Upper lobe of right lung (tissue), 1 donor: ENCODE results near the gene F13A1. TPM values are rescaled to one million over a fixed set of nuclear protein-coding genes. Genes with fewer than 3 reads are reported as not detected.

Experiments used
- ATAC-seq: fragments of 200-7000 bp; cut with Tn5 transposase; one replicate; pipeline ENCODE4 v1.9.1; 2020; ENCODE audit warnings: mild to moderate bottlenecking, moderate library complexity
- DNase-seq: peaks from one replicate; pipeline ENCODE4 v3.0.0-alpha.2; 2020
- H3K27ac ChIP-seq: fragments of 200-600 bp; one replicate; pipeline ENCODE4 v1.8.0; 2022
- H3K27me3 ChIP-seq: fragments of 200-600 bp; one replicate; pipeline ENCODE4 v1.8.0; 2022; ENCODE audit warnings: mild to moderate bottlenecking
- H3K36me3 ChIP-seq: fragments of 200-600 bp; one replicate; pipeline ENCODE4 v1.8.0; 2022
- H3K4me1 ChIP-seq: fragments of 200-600 bp; one replicate; pipeline ENCODE4 v1.8.0; 2022
- H3K4me3 ChIP-seq: fragments of 200-600 bp; one replicate; pipeline ENCODE4 v1.8.0; 2022; ENCODE audit warnings: mild to moderate bottlenecking
- H3K9me3 ChIP-seq: fragments of 200-600 bp; one replicate; pipeline ENCODE4 v1.8.0; 2022
- intact Hi-C: fragments of 100-400 bp; cut with DNase I; formaldehyde crosslinking; loops from one replicate; pipeline ENCODE4 v1.11.0; 2022
- total RNA-seq: library from RNA; stranded (reverse); fragmentation: NEBNext Ultra II Directional; extraction: Animal tissue kit (Norgen Biotek cat#: 25700); gene quantifications from one replicate; pipeline ENCODE4 v1.2.1, GENCODE V29; 2021
- TF ChIP-seq, protein P1 (sequence below): fragments of 200-600 bp; IDR thresholded peaks from one replicate; pipeline ENCODE4 v1.8.0; 2022; ENCODE audit warnings: antibody characterized with exemption
- donor health status: DM: no; HTN: yes; CAD: no; lungs with severe emphysema.

Gene F13A1
- total RNA-seq, 1 donor from 2014 or later = 94.5 TPM

DNA sequence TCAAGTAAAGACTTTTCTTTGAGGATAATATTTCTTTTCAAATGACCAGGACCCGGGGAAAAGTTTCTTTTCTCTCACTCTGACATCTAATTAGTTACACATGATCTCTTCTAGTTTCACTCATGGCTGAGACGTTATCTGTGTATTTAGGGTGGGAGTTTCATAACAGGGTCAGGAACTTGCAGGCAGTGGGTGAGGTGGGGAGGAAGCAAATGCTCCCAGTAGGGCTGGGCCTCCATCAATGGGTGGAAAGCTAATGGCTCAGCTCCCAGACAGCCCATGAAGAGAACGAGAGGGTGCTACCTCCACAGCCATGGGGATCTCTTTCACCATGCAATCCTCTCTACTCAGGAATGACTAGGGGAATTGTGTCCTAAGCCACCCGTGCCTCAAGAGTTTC, 119.3 kb downstream of the F13A1 start:
- TF ChIP-seq, protein P1, sequence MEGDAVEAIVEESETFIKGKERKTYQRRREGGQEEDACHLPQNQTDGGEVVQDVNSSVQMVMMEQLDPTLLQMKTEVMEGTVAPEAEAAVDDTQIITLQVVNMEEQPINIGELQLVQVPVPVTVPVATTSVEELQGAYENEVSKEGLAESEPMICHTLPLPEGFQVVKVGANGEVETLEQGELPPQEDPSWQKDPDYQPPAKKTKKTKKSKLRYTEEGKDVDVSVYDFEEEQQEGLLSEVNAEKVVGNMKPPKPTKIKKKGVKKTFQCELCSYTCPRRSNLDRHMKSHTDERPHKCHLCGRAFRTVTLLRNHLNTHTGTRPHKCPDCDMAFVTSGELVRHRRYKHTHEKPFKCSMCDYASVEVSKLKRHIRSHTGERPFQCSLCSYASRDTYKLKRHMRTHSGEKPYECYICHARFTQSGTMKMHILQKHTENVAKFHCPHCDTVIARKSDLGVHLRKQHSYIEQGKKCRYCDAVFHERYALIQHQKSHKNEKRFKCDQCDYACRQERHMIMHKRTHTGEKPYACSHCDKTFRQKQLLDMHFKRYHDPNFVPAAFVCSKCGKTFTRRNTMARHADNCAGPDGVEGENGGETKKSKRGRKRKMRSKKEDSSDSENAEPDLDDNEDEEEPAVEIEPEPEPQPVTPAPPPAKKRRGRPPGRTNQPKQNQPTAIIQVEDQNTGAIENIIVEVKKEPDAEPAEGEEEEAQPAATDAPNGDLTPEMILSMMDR = no peak
- Histone ChIP-seq H3K9me3 (no peaks in the 10 kb centered on the region), H3K27me3 (no peaks in the 10 kb centered on the region), H3K27ac (no peak overlapping the region), H3K4me1 (no peaks in the 10 kb centered on the region), H3K36me3 (no peaks in the 10 kb centered on the region), H3K4me3 (no peak overlapping the region)
- no peak for DNase-seq
- intact Hi-C loops = no loop called here
- ATAC-seq = peak; percentile 38

DNA sequence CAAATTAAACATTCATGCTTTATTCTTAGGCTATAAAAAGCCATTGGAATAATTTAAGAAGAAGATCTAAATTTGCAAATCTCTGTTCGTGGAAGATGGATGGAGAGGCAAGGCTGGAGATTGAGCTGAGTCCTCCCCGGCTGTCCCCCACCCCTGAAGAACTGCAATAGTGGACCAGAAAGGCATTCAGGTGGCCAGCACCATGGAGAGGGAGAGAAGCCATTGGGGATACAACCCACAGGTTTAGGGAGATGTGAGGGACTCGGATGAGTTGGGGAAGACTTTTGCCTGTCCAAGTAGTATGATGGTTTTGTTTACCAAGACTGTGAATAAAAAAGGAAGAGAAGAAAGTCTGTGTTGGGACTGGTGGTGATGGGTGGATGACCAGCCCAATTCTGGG, 120.8 kb downstream of the F13A1 start:
- DNase-seq (no peak), ATAC-seq (no peak)
- Histone ChIP-seq H3K27me3 (no peaks in the 10 kb centered on the region), H3K9me3 (no peaks in the 10 kb centered on the region), H3K36me3 (no peaks in the 10 kb centered on the region), H3K27ac (no peak overlapping the region), H3K4me1 (no peaks in the 10 kb centered on the region), H3K4me3 (no peak overlapping the region)
- intact Hi-C loops = no loop called here
- TF ChIP-seq, protein P1 = no peak

GRCh38 chr6:6196762-6197161, 123.7 kb downstream of the F13A1 start:
- H3K36me3 ChIP-seq = no peaks in the 10 kb centered on the region
- no peaks in the 10 kb centered on the region for H3K27me3 ChIP-seq
- no peaks in the 10 kb centered on the region for H3K4me1 ChIP-seq
- TF ChIP-seq, protein P1 = no peak
- intact Hi-C loops = no loop called here
- H3K27ac ChIP-seq = no peak overlapping the region
- DNase-seq (no peak), ATAC-seq (no peak)
- no peaks in the 10 kb centered on the region for H3K9me3 ChIP-seq
- H3K4me3 ChIP-seq = no peak overlapping the region

DNA sequence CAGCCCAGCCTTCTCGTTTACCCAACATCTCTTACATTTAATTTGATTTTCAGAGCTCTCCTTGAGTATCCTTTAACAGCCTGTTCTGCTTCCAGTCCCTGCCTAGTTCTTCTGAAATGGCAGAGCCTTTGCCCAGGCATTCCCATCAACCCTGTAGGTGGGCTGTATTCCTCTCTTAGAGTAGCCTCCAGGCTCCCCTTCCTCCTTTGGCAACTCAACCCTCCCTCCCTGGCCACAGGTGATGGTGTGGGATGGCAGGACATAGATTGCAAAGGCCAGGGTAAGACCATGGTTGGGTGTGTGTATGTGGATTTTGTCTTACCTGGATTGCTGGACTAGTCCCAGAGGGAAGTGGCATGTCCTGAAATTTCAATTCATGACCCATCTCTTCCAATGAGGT, 125.4 kb downstream of the F13A1 start:
- Histone ChIP-seq H3K27ac (no peak overlapping the region), H3K4me3 (no peak overlapping the region), H3K9me3 (no peaks in the 10 kb centered on the region), H3K36me3 (no peaks in the 10 kb centered on the region), H3K27me3 (no peaks in the 10 kb centered on the region), H3K4me1 (no peaks in the 10 kb centered on the region)
- ATAC-seq (no peak), DNase-seq (no peak)
- TF ChIP-seq, protein P1 = no peak
- intact Hi-C loops = no loop called here

GRCh38 chr6:6193221-6193745, 127.2 kb downstream of the F13A1 start:
- Histone ChIP-seq H3K27me3 (no peaks in the 10 kb centered on the region), H3K36me3 (no peaks in the 10 kb centered on the region), H3K27ac (no peak overlapping the region), H3K4me3 (no peak overlapping the region), H3K4me1 (no peaks in the 10 kb centered on the region), H3K9me3 (no peaks in the 10 kb centered on the region)
- ATAC-seq (no peak), DNase-seq (no peak)
- intact Hi-C loops = no loop called here
- TF ChIP-seq, protein P1 = no peak

- H3K27me3 ChIP-seq = no peaks in the 10 kb centered on the region
- H3K4me1 ChIP-seq = no peaks in the 10 kb centered on the region
- H3K9me3 ChIP-seq = no peaks in the 10 kb centered on the region
- DNase-seq (no peak), ATAC-seq (no peak)
- TF ChIP-seq, protein P1 = no peak
- H3K4me3 ChIP-seq = no peak overlapping the region
- no peaks in the 10 kb centered on the region for H3K36me3 ChIP-seq
- no peak overlapping the region for H3K27ac ChIP-seq
- intact Hi-C loops = no loop called here
Observed at GRCh38 chr6:6191909-6192308, 128.6 kb downstream of the F13A1 start.
